Activated naive CD8-positive, alpha-beta T cell treated with anti-CD3 and anti-CD28 coated beads, Interleukin-2, amount 10 ng/mL, durations not matched to agents 7 days and 5 days (primary cell): ENCODE results near the gene AIMP1. TPM values are rescaled to one million over a fixed set of nuclear protein-coding genes. Genes with fewer than 3 reads are reported as not detected.

Experiments
- ATAC-seq: fragments of 150-1000 bp; cut with Tn5 transposase; one replicate; pipeline ENCODE4 v1.10.0; 2021; ENCODE audit warnings: low read depth, moderate library complexity
- POLR2A ChIA-PET: fragments of 350-600 bp; sonication (Branson Sonifier 250); formaldehyde crosslinking; loops from one replicate; lab custom pipeline; 2021; ENCODE audit warnings: antibody characterized with exemption; lab: Charles Lee
- DNase-seq: peaks from one replicate; pipeline ENCODE4 v3.0.0; 2021
- H3K27ac Mint-ChIP-seq: one replicate; pipeline ENCODE4 v1.8.0; 2022; ENCODE audit warnings: mild to moderate bottlenecking, mixed read lengths
- H3K27me3 Mint-ChIP-seq: one replicate; pipeline ENCODE4 v1.8.0; 2022; ENCODE audit warnings: mild to moderate bottlenecking, moderate library complexity, mixed read lengths
- H3K36me3 Mint-ChIP-seq: one replicate; pipeline ENCODE4 v1.8.0; 2021; ENCODE audit warnings: mild to moderate bottlenecking, mixed read lengths
- H3K4me1 Mint-ChIP-seq: one replicate; pipeline ENCODE4 v1.8.0; 2021; ENCODE audit warnings: mixed read lengths
- H3K4me3 Mint-ChIP-seq: one replicate; pipeline ENCODE4 v1.8.0; 2022; ENCODE audit warnings: mild to moderate bottlenecking, moderate library complexity, mixed read lengths
- H3K9me3 Mint-ChIP-seq: one replicate; pipeline ENCODE4 v1.8.0; 2021; ENCODE audit warnings: mixed read lengths
- total RNA-seq, 2 experiments: library from RNA; stranded (reverse); gene quantifications; one replicate each; pipeline ENCODE4 v1.2.3, GENCODE V29; 2021

Gene AIMP1
- total RNA-seq, 2 experiments from 2014 or later: 47.3 to 57.5 TPM

DNA sequence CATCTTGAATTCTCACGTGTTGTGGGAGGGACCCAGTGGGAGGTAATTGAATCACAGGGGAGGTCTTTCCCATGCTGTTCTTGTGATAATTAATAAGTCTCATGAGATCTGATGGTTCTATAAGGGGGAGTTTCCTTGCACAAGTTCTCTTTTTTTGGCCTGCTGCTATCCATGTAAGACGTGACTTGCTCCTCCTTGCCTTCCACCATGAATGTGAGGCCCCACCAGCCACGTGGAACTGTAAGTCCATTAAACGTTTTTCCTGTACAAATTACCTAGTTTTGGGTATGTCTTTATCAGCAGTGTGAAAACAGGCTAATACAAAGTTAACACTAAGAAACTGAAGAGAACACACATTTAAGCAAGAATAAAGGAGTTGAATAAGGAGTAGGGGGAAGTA, 16.4 kb upstream of the AIMP1 start:
- Mint-ChIP-seq H3K36me3 (peaks cover 28% of the 10 kb centered on the region), H3K9me3 (no peaks in the 10 kb centered on the region), H3K27me3 (no peaks in the 10 kb centered on the region), H3K4me1 (peaks cover 4% of the 10 kb centered on the region), H3K4me3 (no peak overlapping the region), H3K27ac (no peak overlapping the region)
- POLR2A ChIA-PET: no interaction called here
- no peak for ATAC-seq
- DNase-seq: no peak

DNA sequence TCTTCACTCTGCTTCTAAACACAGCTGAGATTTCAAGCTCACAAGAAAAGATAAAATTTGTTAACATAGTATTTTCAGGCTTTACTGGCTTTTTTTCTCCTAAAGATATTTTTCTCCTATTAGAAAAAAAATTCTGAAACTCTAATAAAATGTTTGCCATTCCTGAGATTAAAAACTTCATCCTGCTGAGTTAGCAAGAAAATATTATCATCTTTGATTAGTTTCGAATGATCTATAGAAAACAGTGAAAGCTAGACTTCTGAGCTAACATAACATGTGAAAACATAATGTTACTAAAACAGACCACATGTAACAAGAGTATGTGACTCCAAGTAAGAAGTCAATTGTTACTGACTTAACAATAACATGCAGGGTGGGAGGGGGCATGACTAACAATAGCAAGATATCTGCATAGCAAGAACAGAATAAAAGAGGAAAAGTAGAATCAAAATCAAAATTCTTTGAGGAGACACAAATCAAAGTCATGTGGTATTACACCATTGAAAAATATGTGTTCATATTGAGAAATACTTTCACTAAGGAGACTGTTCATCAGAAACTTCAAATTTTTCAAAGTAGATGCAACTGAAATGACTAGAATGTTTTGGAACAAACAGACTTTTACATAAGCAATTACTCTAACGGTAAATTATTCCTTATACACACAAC, 14.8 kb upstream of the AIMP1 start:
- no peak for ATAC-seq
- Mint-ChIP-seq H3K4me3 (no peak overlapping the region), H3K9me3 (no peaks in the 10 kb centered on the region), H3K27ac (no peak overlapping the region), H3K27me3 (no peaks in the 10 kb centered on the region), H3K36me3 (peaks cover 29% of the 10 kb centered on the region), H3K4me1 (peaks cover 4% of the 10 kb centered on the region)
- no peak for DNase-seq
- POLR2A ChIA-PET: interaction anchor here (1.1 to 1.2 kb wide), 2 partner anchors 14 kb away, joined by 3 to 4 read pairs; partner anchors contain the start of genes AIMP1 and TBCK

- POLR2A ChIA-PET: interaction anchor here (1.2 kb wide), 1 partner anchor 14 kb away, joined by 4 read pairs; the partner anchor contains the start of genes AIMP1 and TBCK
- no peak overlapping the region for H3K27ac Mint-ChIP-seq
- ATAC-seq (no peak), DNase-seq (no peak)
- peaks cover 29% of the 10 kb centered on the region for H3K36me3 Mint-ChIP-seq
- peaks cover 4% of the 10 kb centered on the region for H3K4me1 Mint-ChIP-seq
- H3K4me3 Mint-ChIP-seq: no peak overlapping the region
- H3K9me3 Mint-ChIP-seq: no peaks in the 10 kb centered on the region
- H3K27me3 Mint-ChIP-seq: no peaks in the 10 kb centered on the region
These were observed 14.3 kb upstream of the AIMP1 start for GRCh38 chr4:106302062-106302438.

- DNase-seq (no peak), ATAC-seq (no peak)
- Mint-ChIP-seq H3K27me3 (no peaks in the 10 kb centered on the region), H3K4me3 (no peak overlapping the region), H3K36me3 (peaks cover 27% of the 10 kb centered on the region), H3K4me1 (no peaks in the 10 kb centered on the region), H3K27ac (no peak overlapping the region), H3K9me3 (no peaks in the 10 kb centered on the region)
- POLR2A ChIA-PET: no interaction called here
These were observed 12.6 kb upstream of the AIMP1 start for GRCh38 chr4:106303548-106304281.

DNA sequence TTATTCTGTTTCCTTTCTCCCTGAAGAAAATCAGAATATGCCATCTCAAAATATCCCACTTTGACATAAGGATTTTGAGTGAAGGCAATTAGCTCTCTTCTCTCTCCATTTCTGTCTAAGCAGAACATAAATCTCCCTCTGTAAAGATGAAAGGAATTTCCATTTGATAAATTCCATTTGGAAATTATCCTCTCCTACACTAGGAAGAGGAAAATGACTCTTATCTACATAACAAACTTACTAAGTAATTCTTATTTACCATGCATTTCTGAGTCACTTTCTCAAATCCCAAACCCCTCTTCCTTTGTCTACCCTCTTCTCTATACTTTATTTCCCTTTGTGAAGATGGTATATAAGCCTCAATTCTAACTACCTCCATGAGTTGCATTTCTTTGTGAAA, 11.7 kb upstream of the AIMP1 start:
- Mint-ChIP-seq H3K9me3 (no peaks in the 10 kb centered on the region), H3K36me3 (peaks cover 27% of the 10 kb centered on the region), H3K27me3 (no peaks in the 10 kb centered on the region), H3K4me3 (no peak overlapping the region), H3K4me1 (no peaks in the 10 kb centered on the region), H3K27ac (no peak overlapping the region)
- DNase-seq (no peak), ATAC-seq (no peak)
- POLR2A ChIA-PET: no interaction called here

DNA sequence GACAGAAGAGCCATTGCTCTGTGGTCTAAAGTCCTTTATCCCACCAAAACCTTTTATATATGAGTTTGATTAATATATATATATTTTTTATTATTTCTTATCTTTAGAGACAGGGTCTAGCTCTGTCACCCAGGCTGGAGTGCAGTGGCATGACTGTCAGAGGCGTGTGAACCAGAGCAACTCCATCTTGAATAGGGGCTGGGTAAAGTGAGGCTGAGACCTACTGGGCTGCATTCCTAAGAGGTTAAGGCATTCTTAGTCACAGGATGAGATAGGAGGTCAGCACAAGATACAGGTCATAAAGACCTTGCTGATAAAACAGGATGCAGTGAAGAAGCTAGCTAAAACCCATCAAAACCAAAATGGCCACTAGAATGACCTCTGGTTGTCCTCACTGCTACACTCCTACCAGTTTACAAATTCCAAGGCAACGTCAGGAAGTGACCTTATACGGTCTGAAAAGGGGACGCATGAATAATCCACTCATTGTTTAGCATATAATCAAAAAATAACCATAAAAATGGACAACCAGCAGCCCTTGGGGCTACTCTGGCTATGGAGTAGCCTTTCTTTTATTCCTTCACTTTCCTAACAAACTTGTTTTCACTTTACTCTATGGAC, 10.8 kb upstream of the AIMP1 start:
- POLR2A ChIA-PET: no interaction called here
- Mint-ChIP-seq H3K27ac (no peak overlapping the region), H3K4me1 (no peaks in the 10 kb centered on the region), H3K36me3 (peaks cover 22% of the 10 kb centered on the region), H3K27me3 (no peaks in the 10 kb centered on the region), H3K9me3 (no peaks in the 10 kb centered on the region), H3K4me3 (no peak overlapping the region)
- no peak for ATAC-seq
- no peak for DNase-seq

DNA sequence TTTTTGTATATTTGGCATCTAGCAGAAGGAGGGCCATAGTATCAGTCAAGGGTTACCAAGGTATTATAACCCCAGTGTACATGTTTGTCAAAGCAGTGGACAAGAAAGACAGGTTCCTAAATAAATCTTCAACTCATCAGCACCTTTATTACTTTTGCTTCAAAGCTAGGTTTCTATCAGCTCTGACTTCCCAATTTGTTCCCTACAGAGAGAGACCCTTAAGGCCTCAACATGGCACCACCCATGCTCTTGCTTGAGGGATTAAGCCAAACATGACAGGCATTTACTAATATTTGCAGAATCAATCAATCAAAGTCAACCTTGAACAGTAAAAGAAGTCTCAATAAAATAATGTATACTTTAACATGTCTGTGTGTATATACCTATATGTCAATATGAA, 9.8 kb upstream of the AIMP1 start:
- no peak overlapping the region for H3K27ac Mint-ChIP-seq
- no peaks in the 10 kb centered on the region for H3K4me1 Mint-ChIP-seq

GRCh38 chr4:106312377-106312776, 4.0 kb upstream of the AIMP1 start:
- POLR2A ChIA-PET: interaction anchor here (0.5 kb wide), 1 partner anchor 123 kb away, joined by 3 read pairs; no protein-coding TSS in a partner anchor
- no peaks in the 10 kb centered on the region for H3K27me3 Mint-ChIP-seq
- H3K9me3 Mint-ChIP-seq: no peaks in the 10 kb centered on the region
- no peak overlapping the region for H3K4me3 Mint-ChIP-seq
- no peak overlapping the region for H3K27ac Mint-ChIP-seq
- peaks cover 3% of the 10 kb centered on the region for H3K36me3 Mint-ChIP-seq
- no peak for DNase-seq
- no peak for ATAC-seq
- peaks cover 13% of the 10 kb centered on the region for H3K4me1 Mint-ChIP-seq

More for the DNA sequence above, 9.8 kb upstream of the AIMP1 start:
- H3K4me3 Mint-ChIP-seq: no peak overlapping the region
- POLR2A ChIA-PET: no interaction called here
- no peaks in the 10 kb centered on the region for H3K27me3 Mint-ChIP-seq
- peaks cover 22% of the 10 kb centered on the region for H3K36me3 Mint-ChIP-seq
- no peak for ATAC-seq
- DNase-seq: no peak
- no peaks in the 10 kb centered on the region for H3K9me3 Mint-ChIP-seq

- Mint-ChIP-seq H3K36me3 (peaks cover 3% of the 10 kb centered on the region), H3K27me3 (no peaks in the 10 kb centered on the region), H3K27ac (no peak overlapping the region), H3K9me3 (no peaks in the 10 kb centered on the region), H3K4me1 (peaks cover 13% of the 10 kb centered on the region), H3K4me3 (no peak overlapping the region)
- ATAC-seq (no peak), DNase-seq (no peak)
- POLR2A ChIA-PET: no interaction called here
These were observed 3.3 kb upstream of the AIMP1 start for GRCh38 chr4:106312997-106313522.

GRCh38 chr4:106314960-106315359, 1.4 kb upstream of the AIMP1 start:
- H3K36me3 Mint-ChIP-seq: peaks cover under 1% of the 10 kb centered on the region
- POLR2A ChIA-PET: interaction anchor here (0.7 kb wide), 1 partner anchor 26 kb away, joined by 3 read pairs; no protein-coding TSS in a partner anchor
- H3K27me3 Mint-ChIP-seq: no peaks in the 10 kb centered on the region
- peaks cover 16% of the 10 kb centered on the region for H3K4me1 Mint-ChIP-seq
- no peaks in the 10 kb centered on the region for H3K9me3 Mint-ChIP-seq
- no peak for ATAC-seq
- H3K4me3 Mint-ChIP-seq: no peak overlapping the region
- H3K27ac Mint-ChIP-seq: no peak overlapping the region
- DNase-seq: no peak

GRCh38 chr4:106315476-106315967, 828 bp upstream of the AIMP1 start:
- ATAC-seq: peak; percentile 28
- peaks cover 16% of the 10 kb centered on the region for H3K4me1 Mint-ChIP-seq

GRCh38 chr4:106316773-106317409, 541 bp downstream of the AIMP1 start:
- Mint-ChIP-seq H3K27me3 (no peaks in the 10 kb centered on the region), H3K9me3 (peaks cover 2% of the 10 kb centered on the region), H3K4me1 (peaks cover 16% of the 10 kb centered on the region), H3K27ac (no peak overlapping the region), H3K36me3 (peaks cover 15% of the 10 kb centered on the region), H3K4me3 (no peak overlapping the region)
- DNase-seq: no peak
- no peak for ATAC-seq
- POLR2A ChIA-PET: no interaction called here

More at GRCh38 chr4:106315476-106315967, 828 bp upstream of the AIMP1 start:
- peaks cover 2% of the 10 kb centered on the region for H3K9me3 Mint-ChIP-seq
- H3K27me3 Mint-ChIP-seq: no peaks in the 10 kb centered on the region
- no peak overlapping the region for H3K4me3 Mint-ChIP-seq
- POLR2A ChIA-PET: interaction anchor here (0.7 to 1.0 kb wide), 5 partner anchors 13 to 843 kb away, joined by 3 to 4 read pairs (median 3); partner anchors contain the start of genes GSTCD and INTS12
- no peak for DNase-seq
- peaks cover 7% of the 10 kb centered on the region for H3K36me3 Mint-ChIP-seq
- no peak overlapping the region for H3K27ac Mint-ChIP-seq

- peaks cover 2% of the 10 kb centered on the region for H3K9me3 Mint-ChIP-seq
- H3K27ac Mint-ChIP-seq: no peak overlapping the region
- POLR2A ChIA-PET: no interaction called here
- peaks cover 15% of the 10 kb centered on the region for H3K4me1 Mint-ChIP-seq
- DNase-seq (no peak), ATAC-seq (no peak)
- H3K4me3 Mint-ChIP-seq: no peak overlapping the region
- H3K27me3 Mint-ChIP-seq: no peaks in the 10 kb centered on the region
- peaks cover 17% of the 10 kb centered on the region for H3K36me3 Mint-ChIP-seq
These were observed 1.5 kb downstream of the AIMP1 start for GRCh38 chr4:106317815-106318214.
